Type B pancreatic cell (in vitro differentiated cells): ENCODE data around the gene ITSN1. TPM values are rescaled to one million over a fixed set of nuclear protein-coding genes. Genes with fewer than 3 reads are reported as not detected.
"Not testable (repeated sequence)": the region's sequence is repeated elsewhere in the genome, so short reads cannot be mapped to it uniquely, and the experiment has no call there.

ENCODE experiments used
- DNase-seq: peaks from one replicate; pipeline ENCODE4 v3.0.0; 2021; ENCODE audit warnings: mixed read lengths; ENCODE audit not compliant: unreplicated experiment; ENCODE audit errors: extremely low spot score
- H3K27ac Mint-ChIP-seq: 2 replicates; pipeline ENCODE4 v1.8.0; 2021; ENCODE audit warnings: mild to moderate bottlenecking, mixed read lengths
- H3K27me3 Mint-ChIP-seq: 2 replicates; pipeline ENCODE4 v1.8.0; 2021; ENCODE audit warnings: mixed read lengths
- H3K36me3 Mint-ChIP-seq: 2 replicates; pipeline ENCODE4 v1.8.0; 2021; ENCODE audit warnings: mixed read lengths
- H3K4me1 Mint-ChIP-seq: one replicate; pipeline ENCODE4 v1.8.0; 2021; ENCODE audit warnings: mixed read lengths; ENCODE audit not compliant: unreplicated experiment
- H3K4me3 Mint-ChIP-seq: 2 replicates; pipeline ENCODE4 v1.8.0; 2021; ENCODE audit warnings: mild to moderate bottlenecking, mixed read lengths
- H3K9me3 Mint-ChIP-seq: 2 replicates; pipeline ENCODE4 v1.8.0; 2021; ENCODE audit warnings: mixed read lengths
- long read RNA-seq: library from polyadenylated mRNA; unstranded; transcript quantifications from one replicate; pipeline ENCODE4 v2.0.0, GENCODE V29; 2020
- total RNA-seq: library from RNA; stranded (reverse); gene quantifications from 2 replicates; pipeline ENCODE4 v1.2.1, GENCODE V29; 2021; ENCODE audit warnings: low replicate concordance
- TF ChIP-seq, protein P1 (sequence below): fragments of 200-600 bp; sonication (generic); conservative IDR thresholded peaks from 2 replicates; pipeline ENCODE4 v1.5.0; 2021; ENCODE audit warnings: antibody characterized with exemption, mild to moderate bottlenecking

The ITSN1 gene
- 44.7 and 89.1 TPM in 2 replicates for total RNA-seq
- long read RNA-seq, partial matches to known transcripts = 83 of 96 reads
- long read RNA-seq, other reads (novel, unspliced or antisense) = 13 of 96 reads

DNA sequence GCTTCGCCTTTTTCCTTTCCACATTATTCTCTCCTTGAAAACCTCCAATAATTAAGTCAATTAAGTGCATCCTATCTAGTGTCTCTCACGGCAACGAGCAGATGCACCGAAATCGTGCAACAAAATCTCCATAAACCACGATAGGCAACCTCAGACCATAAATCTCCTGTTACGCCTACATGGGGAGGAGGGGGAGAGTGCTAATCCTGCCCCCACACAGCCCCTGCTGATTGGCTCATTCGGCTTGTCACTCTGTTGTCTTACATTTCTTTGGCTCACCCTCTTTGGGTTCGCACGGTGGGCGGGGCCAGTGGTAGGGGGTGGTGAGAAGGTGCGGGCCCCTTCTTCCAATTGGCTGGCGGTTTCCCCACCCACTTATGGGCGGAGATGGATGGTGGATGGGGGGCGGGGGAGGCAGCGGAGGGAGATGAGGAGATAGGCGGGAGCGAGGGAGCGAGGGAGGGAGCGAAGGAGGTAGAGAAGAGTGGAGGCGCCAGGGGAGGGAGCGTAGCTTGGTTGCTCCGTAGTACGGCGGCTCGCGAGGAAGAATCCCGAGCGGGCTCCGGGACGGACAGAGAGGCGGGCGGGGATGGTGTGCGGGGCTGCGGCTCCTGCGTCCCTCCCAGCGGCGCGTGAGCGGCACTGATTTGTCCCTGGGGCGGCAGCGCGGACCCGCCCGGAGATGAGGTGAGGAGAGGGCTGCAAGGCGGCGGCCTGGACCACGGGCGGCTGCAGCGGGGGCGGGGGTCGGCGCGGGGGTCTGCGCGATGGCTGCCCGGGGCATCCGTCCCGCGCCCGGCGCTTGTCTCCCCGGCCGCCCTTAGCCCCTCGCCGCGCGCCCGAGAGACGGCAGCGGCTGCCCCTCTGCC, at the start of gene ITSN1:
Gene ITSN1, plus strand, starts transcription at position 475 of the 869 bp plus-strand sequence. CDS start 76,328 bp downstream, outside the sequence.
- Mint-ChIP-seq H3K36me3 (peaks cover 6% of the 10 kb centered on the region), H3K9me3 (no peaks in the 10 kb centered on the region), H3K27ac (peak within 1 kb of the TSS; percentile 98), H3K4me1 (peaks cover 19% of the 10 kb centered on the region), H3K4me3 (peak within 1 kb of the TSS; percentile 97), H3K27me3 (no peaks in the 10 kb centered on the region)
- DNase-seq = peak; percentile 99
- TF ChIP-seq, protein P1, sequence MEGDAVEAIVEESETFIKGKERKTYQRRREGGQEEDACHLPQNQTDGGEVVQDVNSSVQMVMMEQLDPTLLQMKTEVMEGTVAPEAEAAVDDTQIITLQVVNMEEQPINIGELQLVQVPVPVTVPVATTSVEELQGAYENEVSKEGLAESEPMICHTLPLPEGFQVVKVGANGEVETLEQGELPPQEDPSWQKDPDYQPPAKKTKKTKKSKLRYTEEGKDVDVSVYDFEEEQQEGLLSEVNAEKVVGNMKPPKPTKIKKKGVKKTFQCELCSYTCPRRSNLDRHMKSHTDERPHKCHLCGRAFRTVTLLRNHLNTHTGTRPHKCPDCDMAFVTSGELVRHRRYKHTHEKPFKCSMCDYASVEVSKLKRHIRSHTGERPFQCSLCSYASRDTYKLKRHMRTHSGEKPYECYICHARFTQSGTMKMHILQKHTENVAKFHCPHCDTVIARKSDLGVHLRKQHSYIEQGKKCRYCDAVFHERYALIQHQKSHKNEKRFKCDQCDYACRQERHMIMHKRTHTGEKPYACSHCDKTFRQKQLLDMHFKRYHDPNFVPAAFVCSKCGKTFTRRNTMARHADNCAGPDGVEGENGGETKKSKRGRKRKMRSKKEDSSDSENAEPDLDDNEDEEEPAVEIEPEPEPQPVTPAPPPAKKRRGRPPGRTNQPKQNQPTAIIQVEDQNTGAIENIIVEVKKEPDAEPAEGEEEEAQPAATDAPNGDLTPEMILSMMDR = no peak

DNA sequence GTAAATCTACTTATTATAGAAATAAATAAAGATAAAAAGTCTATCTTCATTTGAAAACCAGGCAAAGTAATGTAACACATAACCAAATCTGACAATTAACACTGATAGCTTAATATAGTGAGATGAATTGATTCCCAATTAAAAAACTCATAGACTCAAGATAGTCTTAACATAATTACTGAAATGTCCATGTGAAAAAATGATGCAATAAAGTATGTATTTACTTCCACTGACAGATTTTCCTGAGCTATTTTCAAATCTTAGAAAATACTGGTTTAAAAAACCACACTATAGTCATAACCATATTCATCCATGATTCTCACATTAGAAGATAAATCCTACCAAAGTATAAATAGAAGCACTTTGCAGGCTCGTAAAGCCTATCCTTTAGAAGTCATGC, 44.2 kb upstream of the ITSN1 start:
- no peaks in the 10 kb centered on the region for H3K9me3 Mint-ChIP-seq
- no peak overlapping the region for H3K4me3 Mint-ChIP-seq
- no peaks in the 10 kb centered on the region for H3K4me1 Mint-ChIP-seq
- TF ChIP-seq, protein P1 = no peak
- H3K27me3 Mint-ChIP-seq = no peaks in the 10 kb centered on the region
- no peak for DNase-seq
- H3K27ac Mint-ChIP-seq = no peak overlapping the region
- peaks cover 25% of the 10 kb centered on the region for H3K36me3 Mint-ChIP-seq

DNA sequence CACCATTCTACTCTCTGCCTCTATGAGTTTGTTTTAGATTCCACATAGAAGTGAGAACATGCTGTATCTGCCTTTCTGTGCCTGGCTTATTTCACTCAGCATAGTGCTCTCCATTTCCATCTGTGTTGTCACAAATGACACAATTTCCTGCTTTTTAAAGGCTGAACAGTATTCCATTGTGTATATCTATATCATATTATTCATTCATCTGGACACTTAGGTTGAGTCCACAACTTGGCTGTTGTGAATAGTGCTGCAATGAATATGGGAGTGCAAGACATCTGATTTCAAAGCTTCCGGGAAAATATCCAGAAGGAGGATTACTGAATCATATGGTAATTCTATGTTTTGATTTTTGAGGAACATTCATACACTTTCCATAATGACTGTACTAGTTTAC, 33.7 kb upstream of the ITSN1 start:
- H3K4me1 Mint-ChIP-seq = peaks cover 4% of the 10 kb centered on the region

DNA sequence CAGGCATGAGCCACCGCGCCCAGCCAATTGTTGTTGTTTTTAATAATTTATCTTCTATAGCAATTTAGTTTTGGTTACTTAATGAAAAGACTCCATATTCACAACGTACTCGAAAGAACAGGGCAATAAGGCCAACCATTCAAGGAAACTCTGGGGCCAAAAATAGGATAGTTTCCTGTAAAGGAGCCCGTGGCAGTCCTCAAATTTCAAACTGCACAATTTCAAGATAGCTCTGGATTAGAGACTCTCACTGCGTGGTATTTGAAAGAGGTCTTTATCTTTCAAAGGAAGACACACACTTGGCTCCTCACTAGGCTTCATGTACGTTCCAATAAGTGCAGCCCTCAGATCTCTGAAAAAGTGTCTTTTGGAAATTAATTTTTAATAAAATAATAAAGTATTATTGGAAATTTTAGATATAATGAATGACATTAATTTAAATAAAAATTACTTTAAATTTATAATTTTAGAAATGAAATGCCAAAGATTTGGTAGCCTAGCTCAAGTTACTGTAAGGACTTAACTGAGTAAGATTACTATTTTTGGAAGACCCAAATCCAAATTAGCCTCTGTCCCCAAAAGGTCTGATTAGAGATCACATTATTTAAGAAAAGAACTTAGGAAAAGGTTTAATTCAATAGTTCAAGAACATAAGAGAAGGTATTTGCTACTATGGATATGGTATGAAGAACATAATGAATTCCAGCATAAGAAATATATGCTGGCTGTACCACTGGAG, 31.1 kb upstream of the ITSN1 start:
- Mint-ChIP-seq H3K27ac (no peak overlapping the region), H3K4me3 (no peak overlapping the region), H3K4me1 (no peaks in the 10 kb centered on the region), H3K9me3 (no peaks in the 10 kb centered on the region), H3K36me3 (peaks cover 11% of the 10 kb centered on the region), H3K27me3 (no peaks in the 10 kb centered on the region)
- TF ChIP-seq, protein P1 = no peak
- DNase-seq = no peak

More for the DNA sequence above, 33.7 kb upstream of the ITSN1 start:
- no peak overlapping the region for H3K4me3 Mint-ChIP-seq
- DNase-seq = no peak
- peak overlapping the region; percentile 8 for H3K27ac Mint-ChIP-seq
- no peaks in the 10 kb centered on the region for H3K27me3 Mint-ChIP-seq
- TF ChIP-seq, protein P1 = no peak
- H3K9me3 Mint-ChIP-seq = no peaks in the 10 kb centered on the region
- peaks cover 12% of the 10 kb centered on the region for H3K36me3 Mint-ChIP-seq

DNA sequence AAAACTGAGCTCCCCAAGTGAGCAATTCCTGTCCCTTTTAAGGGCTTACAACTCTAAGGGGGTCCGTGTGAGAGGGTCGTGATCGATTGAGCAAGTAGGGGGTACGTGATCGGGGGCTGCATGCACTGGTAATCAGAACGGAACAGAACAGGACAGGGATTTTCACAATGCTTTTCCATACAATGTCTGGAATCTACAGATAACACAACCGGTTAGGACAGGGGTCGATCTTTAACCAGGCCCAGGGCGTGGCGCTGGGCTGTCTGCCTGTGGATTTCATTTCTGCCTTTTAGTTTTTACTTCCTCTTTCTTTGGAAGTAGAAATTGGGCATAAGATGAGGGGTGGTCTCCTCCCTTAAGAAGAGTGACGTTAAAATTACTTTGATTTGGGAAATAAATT, 24.7 kb upstream of the ITSN1 start:
- not testable (repeated sequence) for H3K4me1 Mint-ChIP-seq
- H3K36me3 Mint-ChIP-seq = peaks cover 40% of the 10 kb centered on the region

More for the DNA sequence above, 24.7 kb upstream of the ITSN1 start:
- not testable (repeated sequence) for H3K4me3 Mint-ChIP-seq, H3K27me3 Mint-ChIP-seq, H3K9me3 Mint-ChIP-seq, DNase-seq
- peak overlapping the region; percentile 3 for H3K27ac Mint-ChIP-seq
